Nephron (organoid): ENCODE data around the gene TUBGCP5.
"Not testable (repeated sequence)": the region's sequence is repeated elsewhere in the genome, so short reads cannot be mapped to it uniquely, and the experiment has no call there.

Source experiments
- H3K27ac Mint-ChIP-seq, 3 experiments: 2 replicates each; pipeline ENCODE4 v1.8.0; 2020; ENCODE audit warnings: mixed read lengths in 3 of 3, mild to moderate bottlenecking in 2 of 3, moderate library complexity in 1 of 3
- H3K27me3 Mint-ChIP-seq: 2 replicates; pipeline ENCODE4 v1.8.0; 2021; ENCODE audit warnings: low read depth, mild to moderate bottlenecking, moderate library complexity, mixed read lengths
- H3K36me3 Mint-ChIP-seq: 2 replicates; pipeline ENCODE4 v1.8.0; 2020; ENCODE audit warnings: low read depth, mixed read lengths
- H3K4me1 Mint-ChIP-seq: 2 replicates; pipeline ENCODE4 v1.8.0; 2020; ENCODE audit warnings: mixed read lengths
- H3K4me3 Mint-ChIP-seq, 3 experiments: 2 replicates each; pipeline ENCODE4 v1.8.0; 2020; ENCODE audit warnings: mild to moderate bottlenecking in 3 of 3, mixed read lengths in 3 of 3, moderate library complexity in 2 of 3
- H3K9me3 Mint-ChIP-seq: 2 replicates; pipeline ENCODE4 v1.8.0; 2020; ENCODE audit warnings: mixed read lengths
- CTCF ChIP-seq, 3 experiments: fragments of 200-600 bp; sonication (generic); IDR thresholded peaks; one replicate each; pipeline ENCODE4 v1.5.0; 2021; ENCODE audit warnings: antibody characterized with exemption in 3 of 3; ENCODE audit not compliant: unreplicated experiment in 3 of 3

The TUBGCP5 gene

GRCh38 chr15:23033979-23034378, 5.4 kb downstream of the TUBGCP5 start:
- H3K27ac Mint-ChIP-seq, result no peak overlapping the region
- no peaks in the 10 kb centered on the region for H3K27me3 Mint-ChIP-seq
- TF ChIP-seq CTCF (IDR thresholded peaks at IDR 0.05; ENCODE audit: unreplicated experiment in 3 of 3), result no peak
- H3K9me3 Mint-ChIP-seq, result no peaks in the 10 kb centered on the region
- H3K36me3 Mint-ChIP-seq, result peaks cover 54% of the 10 kb centered on the region
- no peak overlapping the region for H3K4me3 Mint-ChIP-seq
- peaks cover 8% of the 10 kb centered on the region for H3K4me1 Mint-ChIP-seq

- Mint-ChIP-seq H3K4me3 (no peak overlapping the region), H3K9me3 (no peaks in the 10 kb centered on the region), H3K27me3 (no peaks in the 10 kb centered on the region), H3K36me3 (peaks cover 56% of the 10 kb centered on the region), H3K27ac (no peak overlapping the region), H3K4me1 (no peaks in the 10 kb centered on the region)
- no peak for TF ChIP-seq CTCF (IDR thresholded peaks at IDR 0.05; ENCODE audit: unreplicated experiment in 3 of 3)
These were observed 13.2 kb downstream of the TUBGCP5 start for GRCh38 chr15:23026218-23026617.

- H3K27ac Mint-ChIP-seq, result no peak overlapping the region
- no peak overlapping the region for H3K4me3 Mint-ChIP-seq
- H3K27me3 Mint-ChIP-seq, result no peaks in the 10 kb centered on the region
- TF ChIP-seq CTCF (IDR thresholded peaks at IDR 0.05; ENCODE audit: unreplicated experiment in 3 of 3), result no peak
- no peaks in the 10 kb centered on the region for H3K4me1 Mint-ChIP-seq
- peaks cover 45% of the 10 kb centered on the region for H3K36me3 Mint-ChIP-seq
- H3K9me3 Mint-ChIP-seq, result no peaks in the 10 kb centered on the region
These were observed 17.2 kb downstream of the TUBGCP5 start for GRCh38 chr15:23022156-23022555.

GRCh38 chr15:23014394-23015000, 24.9 kb downstream of the TUBGCP5 start:
- no peaks in the 10 kb centered on the region for H3K4me1 Mint-ChIP-seq

GRCh38 chr15:23013681-23014080, 25.7 kb downstream of the TUBGCP5 start:
- Mint-ChIP-seq H3K9me3 (no peaks in the 10 kb centered on the region), H3K27ac (no peak overlapping the region), H3K4me1 (no peaks in the 10 kb centered on the region), H3K36me3 (peaks cover 45% of the 10 kb centered on the region), H3K4me3 (no peak overlapping the region), H3K27me3 (no peaks in the 10 kb centered on the region)
- TF ChIP-seq CTCF (IDR thresholded peaks at IDR 0.05; ENCODE audit: unreplicated experiment in 3 of 3), result no peak

More at GRCh38 chr15:23014394-23015000, 24.9 kb downstream of the TUBGCP5 start:
- H3K4me3 Mint-ChIP-seq, result no peak overlapping the region
- H3K27ac Mint-ChIP-seq, result no peak overlapping the region
- H3K36me3 Mint-ChIP-seq, result peaks cover 43% of the 10 kb centered on the region
- H3K9me3 Mint-ChIP-seq, result no peaks in the 10 kb centered on the region
- H3K27me3 Mint-ChIP-seq, result no peaks in the 10 kb centered on the region
- no peak for TF ChIP-seq CTCF (IDR thresholded peaks at IDR 0.05; ENCODE audit: unreplicated experiment in 3 of 3)

GRCh38 chr15:23012616-23013015, 26.8 kb downstream of the TUBGCP5 start:
- H3K9me3 Mint-ChIP-seq, H3K27me3 Mint-ChIP-seq, H3K4me1 Mint-ChIP-seq, H3K4me3 Mint-ChIP-seq, H3K27ac Mint-ChIP-seq: not testable (repeated sequence)
- H3K36me3 Mint-ChIP-seq, result peaks cover 49% of the 10 kb centered on the region
